ENCODE measurements around the gene ADARB1.

ADARB1 gene

GRCh38 chr21:45220714-45221490 is 146.5 kb downstream of the ADARB1 start:
- no peak for DNase-seq (ENCODE audit: low read depth in 2 of 3, low spot score in 1 of 3)

GRCh38 chr21:45222001-45222400 is 147.6 kb downstream of the ADARB1 start:
- no peak for DNase-seq (ENCODE audit: low read depth in 2 of 3, low spot score in 1 of 3)

- no peak for DNase-seq (ENCODE audit: low read depth in 2 of 3, low spot score in 1 of 3)
These were observed 149.1 kb downstream of the ADARB1 start for GRCh38 chr21:45223236-45224185.

GRCh38 chr21:45224189-45224938 is 150.0 kb downstream of the ADARB1 start:
- DNase-seq (ENCODE audit: low read depth in 2 of 3, low spot score in 1 of 3): no peak

GRCh38 chr21:45225041-45225740 is 150.8 kb downstream of the ADARB1 start:
- no peak for DNase-seq (ENCODE audit: low read depth in 2 of 3, low spot score in 1 of 3)

GRCh38 chr21:45225741-45226327 is 151.5 kb downstream of the ADARB1 start:
- no peak for DNase-seq (ENCODE audit: low read depth in 2 of 3, low spot score in 1 of 3)

- DNase-seq (ENCODE audit: low read depth in 2 of 3, low spot score in 1 of 3): no peak
These were observed 152.4 kb downstream of the ADARB1 start for GRCh38 chr21:45226540-45227326.

GRCh38 chr21:45227735-45228134 is 153.4 kb downstream of the ADARB1 start:
- DNase-seq (ENCODE audit: low read depth in 2 of 3, low spot score in 1 of 3): no peak

GRCh38 chr21:45228171-45228641 is 153.8 kb downstream of the ADARB1 start:
- peak; percentile 68 to 72 (median 69) for DNase-seq (ENCODE audit: low read depth in 2 of 3, low spot score in 1 of 3)

GRCh38 chr21:45228656-45229240 is 154.4 kb downstream of the ADARB1 start:
- DNase-seq (ENCODE audit: low read depth in 2 of 3, low spot score in 1 of 3): no peak

GRCh38 chr21:45231705-45232104 is 157.3 kb downstream of the ADARB1 start:
- DNase-seq (ENCODE audit: low read depth in 2 of 3, low spot score in 1 of 3): no peak

- no peak for DNase-seq (ENCODE audit: low read depth in 2 of 3, low spot score in 1 of 3)
These were observed 159.7 kb downstream of the ADARB1 start for GRCh38 chr21:45234127-45234526.

- no peak for DNase-seq (ENCODE audit: low read depth in 2 of 3, low spot score in 1 of 3)
These were observed 160.6 kb downstream of the ADARB1 start for GRCh38 chr21:45234965-45235364.

- DNase-seq (ENCODE audit: low read depth in 2 of 3, low spot score in 1 of 3): no peak
These were observed 161.1 kb downstream of the ADARB1 start for GRCh38 chr21:45235488-45235887.

- DNase-seq (ENCODE audit: low read depth in 2 of 3, low spot score in 1 of 3): no peak
These were observed 162.1 kb downstream of the ADARB1 start for GRCh38 chr21:45236481-45236880.

- no peak for DNase-seq (ENCODE audit: low read depth in 2 of 3, low spot score in 1 of 3)
These were observed 163.0 kb downstream of the ADARB1 start for GRCh38 chr21:45237401-45237800.

GRCh38 chr21:45241357-45241756 is 167.0 kb downstream of the ADARB1 start:
- DNase-seq (ENCODE audit: low read depth in 2 of 3, low spot score in 1 of 3): no peak

- DNase-seq (ENCODE audit: low read depth in 2 of 3, low spot score in 1 of 3): no peak
These were observed 169.2 kb downstream of the ADARB1 start for GRCh38 chr21:45243603-45244002.

- no peak for DNase-seq (ENCODE audit: low read depth in 2 of 3, low spot score in 1 of 3)
These were observed 170.5 kb downstream of the ADARB1 start for GRCh38 chr21:45244799-45245340.
